HEK293T (cell line): ENCODE results near the gene RAB10.

ENCODE experiments used
- CTCF ChIA-PET: fragments of 350-600 bp; formaldehyde crosslinking; extraction: SDS; loops from one replicate; lab custom pipeline; 2021; ENCODE audit warnings: antibody characterized with exemption, inconsistent platforms; lab: Yijun Ruan, JAX
- POLR2A ChIA-PET: fragments of 350-600 bp; formaldehyde crosslinking; extraction: SDS; loops from one replicate; lab custom pipeline; 2020; ENCODE audit warnings: antibody characterized with exemption, inconsistent platforms; lab: Yijun Ruan, JAX
- DNase-seq: peaks from one replicate; pipeline ENCODE4 v3.0.0; 2012; ENCODE audit warnings: mixed read lengths; ENCODE audit errors: extremely low spot score
- ARNT ChIP-seq: fragments of 450-650 bp; IDR thresholded peaks from 2 replicates; pipeline ENCODE4 v1.6.1; 2017; ENCODE audit warnings: mild to moderate bottlenecking
- BHLHE40 ChIP-seq: fragments of 450-650 bp; IDR thresholded peaks from 2 replicates; pipeline ENCODE4 v1.6.1; 2016; ENCODE audit warnings: mild to moderate bottlenecking, moderate library complexity, borderline replicate concordance
- CTBP1 ChIP-seq: fragments of 450-650 bp; IDR thresholded peaks from 2 replicates; pipeline ENCODE4 v1.6.1; 2016; ENCODE audit warnings: borderline replicate concordance
- ELF4 ChIP-seq: fragments of 450-650 bp; IDR thresholded peaks from 2 replicates; pipeline ENCODE4 v1.6.1; 2017; ENCODE audit warnings: antibody characterized with exemption
- FOXA1 ChIP-seq: fragments of 450-650 bp; IDR thresholded peaks from 2 replicates; pipeline ENCODE4 v1.6.1; 2016; ENCODE audit warnings: mild to moderate bottlenecking
- FOXK2 ChIP-seq: fragments of 450-650 bp; IDR thresholded peaks from 2 replicates; pipeline ENCODE4 v1.6.1; 2016; ENCODE audit warnings: mild to moderate bottlenecking
- FOXM1 ChIP-seq: fragments of 450-650 bp; IDR thresholded peaks from 2 replicates; pipeline ENCODE4 v1.6.1; 2017; ENCODE audit warnings: mild to moderate bottlenecking, borderline replicate concordance
- HDGF ChIP-seq: fragments of 450-650 bp; IDR thresholded peaks from 2 replicates; pipeline ENCODE4 v1.6.1; 2017; ENCODE audit warnings: antibody characterized with exemption, borderline replicate concordance
- L3MBTL2 ChIP-seq: fragments of 450-650 bp; conservative IDR thresholded peaks from 2 replicates; pipeline ENCODE4 v1.6.1; 2016; ENCODE audit warnings: mild to moderate bottlenecking
- LEF1 ChIP-seq: fragments of 450-650 bp; IDR thresholded peaks from 2 replicates; pipeline ENCODE4 v1.6.1; 2017; ENCODE audit warnings: mild to moderate bottlenecking, borderline replicate concordance
- NFRKB ChIP-seq: fragments of 450-650 bp; IDR thresholded peaks from 2 replicates; pipeline ENCODE4 v1.6.1; 2016; ENCODE audit warnings: mild to moderate bottlenecking, moderate library complexity
- SP1 ChIP-seq: fragments of 450-650 bp; IDR thresholded peaks from 2 replicates; pipeline ENCODE4 v1.6.1; 2017
- SUZ12 ChIP-seq: fragments of 450-650 bp; IDR thresholded peaks from 2 replicates; pipeline ENCODE4 v1.6.1; 2016; ENCODE audit warnings: mild to moderate bottlenecking
- TARDBP ChIP-seq: fragments of 450-650 bp; IDR thresholded peaks from 2 replicates; pipeline ENCODE4 v1.6.1; 2016
- ZNF384 ChIP-seq: fragments of 450-650 bp; IDR thresholded peaks from 2 replicates; pipeline ENCODE4 v1.6.1; 2016
- TF ChIP-seq, protein P1 (sequence below): fragments of 450-650 bp; IDR thresholded peaks from 2 replicates; pipeline ENCODE4 v1.6.1; 2016

Gene RAB10

DNA sequence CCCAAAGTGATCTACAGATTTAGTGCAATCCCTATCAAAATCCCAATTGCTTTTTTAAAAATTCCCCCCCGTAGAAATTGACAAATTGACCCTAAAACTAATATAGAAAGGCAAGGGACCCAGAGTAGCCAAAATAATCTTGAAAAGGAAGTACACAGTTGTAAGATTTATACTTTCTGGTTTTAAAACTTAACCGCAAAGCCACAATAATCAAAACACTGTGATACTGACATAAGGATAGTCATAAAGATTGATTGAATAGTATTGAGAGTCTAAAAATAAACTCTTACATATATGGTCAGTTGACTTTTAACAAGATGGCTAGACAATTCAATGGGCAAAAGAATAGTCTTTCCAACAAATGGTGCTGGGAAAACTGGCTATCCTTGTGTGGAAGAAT lies 80.3 kb downstream of the RAB10 start:
- CTCF ChIA-PET: no interaction called here
- no peak for DNase-seq
- no peak for TF ChIP-seq LEF1
- no peak for TF ChIP-seq FOXA1
- TF ChIP-seq BHLHE40: no peak
- no peak for TF ChIP-seq L3MBTL2
- TF ChIP-seq ELF4: no peak
- POLR2A ChIA-PET: no interaction called here

DNA sequence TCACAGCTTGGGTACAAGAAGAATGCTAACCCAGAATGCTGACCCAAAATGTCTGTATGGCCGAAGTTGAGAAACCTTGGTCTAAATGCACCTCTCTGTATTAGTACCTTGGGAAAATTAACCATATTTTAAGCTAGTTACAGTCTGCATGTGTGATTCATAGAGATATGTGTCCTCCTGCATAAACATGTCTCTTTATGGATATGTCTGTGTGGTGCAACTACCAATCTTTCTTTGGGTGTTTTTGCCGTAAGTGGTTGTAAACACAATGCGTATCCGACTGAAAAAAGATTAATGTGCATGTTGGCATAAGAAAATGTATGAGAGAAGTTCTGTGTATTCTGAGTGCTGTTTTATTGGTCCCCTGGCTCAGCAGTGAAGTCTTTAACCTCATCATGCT lies 84.8 kb downstream of the RAB10 start:
- ChIA-PET CTCF (no interaction called here), POLR2A (no interaction called here)
- TF ChIP-seq FOXA1: no peak
- TF ChIP-seq BHLHE40: no peak
- TF ChIP-seq ELF4: no peak
- TF ChIP-seq ZNF384: no peak
- no peak for TF ChIP-seq FOXM1
- TF ChIP-seq LEF1: no peak
- TF ChIP-seq HDGF: no peak
- no peak for TF ChIP-seq NFRKB
- TF ChIP-seq FOXK2: no peak
- TF ChIP-seq TARDBP: no peak
- no peak for TF ChIP-seq SUZ12
- no peak for TF ChIP-seq L3MBTL2
- TF ChIP-seq ARNT: no peak
- TF ChIP-seq CTBP1: no peak
- TF ChIP-seq SP1: no peak
- TF ChIP-seq, protein P1, sequence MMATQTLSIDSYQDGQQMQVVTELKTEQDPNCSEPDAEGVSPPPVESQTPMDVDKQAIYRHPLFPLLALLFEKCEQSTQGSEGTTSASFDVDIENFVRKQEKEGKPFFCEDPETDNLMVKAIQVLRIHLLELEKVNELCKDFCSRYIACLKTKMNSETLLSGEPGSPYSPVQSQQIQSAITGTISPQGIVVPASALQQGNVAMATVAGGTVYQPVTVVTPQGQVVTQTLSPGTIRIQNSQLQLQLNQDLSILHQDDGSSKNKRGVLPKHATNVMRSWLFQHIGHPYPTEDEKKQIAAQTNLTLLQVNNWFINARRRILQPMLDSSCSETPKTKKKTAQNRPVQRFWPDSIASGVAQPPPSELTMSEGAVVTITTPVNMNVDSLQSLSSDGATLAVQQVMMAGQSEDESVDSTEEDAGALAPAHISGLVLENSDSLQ: no peak
- DNase-seq: no peak

DNA sequence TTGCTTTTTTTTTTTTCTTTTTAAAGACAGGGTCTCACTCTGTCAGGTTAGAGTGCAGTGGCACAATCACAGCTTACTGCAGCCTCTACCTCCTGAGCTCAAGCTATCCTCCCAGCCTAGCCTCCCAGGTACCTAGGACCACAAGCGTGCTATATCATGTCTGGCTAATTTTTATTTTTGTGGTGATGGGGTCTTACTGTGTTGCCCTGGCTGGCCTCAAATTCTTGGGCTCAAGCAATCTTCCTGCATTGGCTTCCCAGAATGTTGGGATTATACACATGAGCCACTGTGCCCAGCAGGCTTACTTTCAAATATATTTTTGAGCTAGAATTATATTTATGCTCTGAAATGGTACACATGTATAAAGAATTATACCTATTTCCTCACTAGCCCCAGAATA lies 85.6 kb downstream of the RAB10 start:
- ChIA-PET POLR2A (no interaction called here), CTCF (interaction anchor here (0.6 kb wide), 1 partner anchor 24 kb away, joined by 4 read pairs; no protein-coding TSS in a partner anchor)
- TF ChIP-seq SUZ12 (no peak), ZNF384 (no peak), BHLHE40 (no peak), LEF1 (no peak), CTBP1 (no peak), TARDBP (no peak), HDGF (no peak), FOXK2 (no peak), ARNT (no peak), L3MBTL2 (no peak), NFRKB (no peak), FOXM1 (no peak), FOXA1 (no peak), SP1 (no peak), ELF4 (no peak)
- TF ChIP-seq, protein P1: no peak
- no peak for DNase-seq

DNA sequence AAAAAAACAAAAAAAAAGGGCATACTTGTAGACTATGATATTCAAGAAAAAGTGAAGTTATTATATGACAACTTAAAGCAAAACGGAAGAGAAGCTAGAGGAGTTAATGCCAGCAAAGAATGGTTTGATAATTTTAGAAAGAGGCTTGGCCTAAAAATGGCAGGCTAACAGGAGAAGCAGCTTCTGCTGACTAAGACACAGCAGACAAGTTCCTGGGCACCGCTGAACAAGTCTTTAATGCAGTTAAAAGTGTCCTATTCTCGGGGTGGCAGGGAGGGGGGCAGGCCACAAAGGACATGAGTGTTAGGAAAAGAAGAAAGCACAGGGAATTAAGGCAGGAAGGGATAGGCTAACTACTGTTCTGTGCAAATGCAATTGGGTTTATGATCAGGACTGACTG lies 88.7 kb downstream of the RAB10 start:
- TF ChIP-seq L3MBTL2 (no peak), FOXM1 (no peak), LEF1 (no peak), ARNT (no peak), NFRKB (no peak), HDGF (no peak), BHLHE40 (no peak), FOXA1 (no peak), SP1 (no peak), ELF4 (no peak), FOXK2 (no peak)
- TF ChIP-seq, protein P1: no peak
- ChIA-PET POLR2A (no interaction called here), CTCF (no interaction called here)
- no peak for DNase-seq

DNA sequence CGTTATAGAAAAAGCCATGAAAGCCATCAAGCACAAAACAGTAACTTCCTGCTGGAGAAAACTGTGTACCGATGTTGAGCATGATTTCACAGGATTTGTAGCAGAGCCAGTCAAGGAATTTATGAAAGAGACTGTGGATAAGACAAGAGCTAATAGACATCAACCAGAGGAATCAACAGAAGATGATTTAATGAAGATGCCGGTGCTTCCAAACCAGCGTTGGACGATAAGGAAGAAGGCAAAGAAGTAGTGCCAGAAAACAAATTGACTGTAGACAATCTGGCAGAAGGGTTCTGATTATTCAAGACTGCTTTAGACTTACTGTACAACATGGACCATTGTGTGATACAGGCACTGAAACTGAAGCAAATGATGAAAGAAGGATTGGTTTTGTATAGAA lies 89.5 kb downstream of the RAB10 start:
- ChIA-PET CTCF (no interaction called here), POLR2A (no interaction called here)
- no peak for TF ChIP-seq FOXA1
- no peak for TF ChIP-seq SP1
- TF ChIP-seq NFRKB: no peak
- TF ChIP-seq L3MBTL2: no peak
- no peak for TF ChIP-seq ZNF384
- TF ChIP-seq ARNT: no peak
- TF ChIP-seq FOXM1: no peak
- TF ChIP-seq TARDBP: no peak
- TF ChIP-seq LEF1: no peak
- TF ChIP-seq, protein P1: no peak
- no peak for TF ChIP-seq FOXK2
- no peak for TF ChIP-seq ELF4
- TF ChIP-seq HDGF: no peak
- no peak for DNase-seq

DNA sequence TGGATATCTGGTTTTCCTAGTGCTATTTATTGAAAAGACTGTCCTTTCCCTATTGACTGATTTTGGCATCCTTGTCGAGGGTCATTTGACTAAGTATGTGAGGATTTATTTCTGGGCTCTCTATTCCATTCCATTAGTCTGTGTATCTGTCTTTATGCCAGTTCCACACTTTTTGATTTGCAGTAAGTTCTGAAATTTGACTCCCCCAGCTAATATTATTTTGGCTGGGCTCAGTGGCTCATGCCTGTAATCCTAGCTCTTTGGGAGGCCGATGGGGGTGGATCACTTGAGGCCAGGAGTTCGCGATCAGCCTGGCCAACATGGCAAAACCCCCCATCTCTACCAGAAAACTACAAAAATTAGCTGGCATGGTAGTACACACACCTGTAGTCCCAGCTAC lies 92.2 kb downstream of the RAB10 start:
- CTCF ChIA-PET: no interaction called here
- POLR2A ChIA-PET: no interaction called here
- TF ChIP-seq L3MBTL2 (no peak), CTBP1 (no peak), ZNF384 (no peak), SUZ12 (no peak), FOXK2 (no peak), LEF1 (no peak), TARDBP (no peak), FOXM1 (no peak)
- TF ChIP-seq, protein P1: no peak
- no peak for DNase-seq
